HG02642 (cell line): ENCODE measurements around the gene CAPZB.
A peak's percentile ranks its signal among the peaks of the same experiment; 100 is the strongest.

Source experiments
- ATAC-seq: cut with Tn5 transposase; IDR thresholded peaks from one replicate; pipeline ENCODE4 v1.9.1; 2021; ENCODE audit warnings: mild to moderate bottlenecking; ENCODE audit not compliant: unreplicated experiment, poor library complexity

CAPZB gene

GRCh38 chr1:19472174-19472573 is 13.2 kb downstream of the CAPZB start:
- ATAC-seq = no peak

DNA sequence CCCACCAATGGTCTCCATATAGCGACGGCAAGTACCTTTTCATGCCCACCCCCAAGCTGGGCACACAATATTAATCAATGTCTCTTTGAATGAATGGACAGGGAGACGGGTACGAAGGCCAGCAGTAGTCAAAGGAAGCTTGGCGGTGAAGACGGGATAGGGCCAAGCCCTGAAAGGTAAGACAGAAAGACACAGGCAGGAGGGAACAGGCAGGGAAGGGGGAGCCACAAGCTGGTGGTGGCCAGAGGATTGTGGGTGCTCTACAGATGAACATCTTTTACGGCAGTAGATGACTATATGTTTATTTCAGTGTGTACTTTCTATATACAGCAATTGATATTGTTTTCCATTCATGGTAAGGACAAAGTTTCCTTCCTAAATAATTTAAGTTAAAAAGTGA is 16.3 kb downstream of the CAPZB start:
- no peak for ATAC-seq

DNA sequence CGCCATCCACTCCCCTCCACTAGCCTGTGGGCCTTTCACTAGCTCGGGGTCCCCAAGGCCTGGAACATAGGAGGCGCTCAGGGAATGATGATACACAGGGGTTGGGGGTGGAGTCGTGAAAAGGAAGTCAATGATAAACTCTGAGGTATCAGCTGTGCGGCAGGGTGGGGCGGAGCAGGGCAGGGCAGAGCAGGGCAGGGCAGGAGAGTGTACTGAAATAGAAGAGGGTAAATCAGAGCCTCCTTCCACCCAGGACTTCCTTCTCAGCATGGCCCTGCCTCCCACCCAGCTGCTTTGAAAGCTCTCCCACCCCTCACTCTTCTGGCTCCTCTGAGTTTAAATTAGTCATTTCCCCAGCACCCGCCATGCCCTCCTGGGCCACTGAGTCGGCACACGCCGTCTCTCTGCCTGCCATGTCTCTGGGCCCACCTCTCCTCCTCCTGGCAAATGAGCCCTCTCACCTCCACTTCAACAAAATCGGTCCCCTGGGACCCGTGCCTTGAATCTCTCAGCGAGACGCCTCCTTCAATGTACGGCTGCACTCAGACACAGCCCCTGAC is 16.9 kb downstream of the CAPZB start:
- ATAC-seq = peak; percentile 64

GRCh38 chr1:19467199-19468187 is 17.8 kb downstream of the CAPZB start:
- no peak for ATAC-seq

DNA sequence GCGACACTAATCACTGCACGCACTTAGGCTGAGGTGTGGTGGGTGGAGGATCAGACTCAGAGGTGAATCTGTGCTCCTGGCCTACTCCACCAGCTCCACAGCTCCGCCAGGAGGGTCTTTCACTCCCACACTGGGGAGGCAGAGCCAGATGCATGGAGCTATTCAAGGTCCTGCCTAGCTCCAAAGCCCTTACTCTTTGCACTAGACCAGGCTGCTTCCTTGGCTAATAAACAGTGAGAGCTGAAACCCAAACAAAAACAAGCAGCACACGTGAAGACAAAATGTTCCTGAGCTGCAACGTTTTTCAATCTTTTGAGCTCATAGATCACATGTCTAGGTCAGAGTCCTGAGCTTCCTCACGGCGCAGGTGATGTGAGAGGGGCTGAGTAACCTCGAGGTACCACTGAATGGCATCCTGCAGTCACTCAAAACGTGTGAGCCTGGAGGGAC is 19.2 kb downstream of the CAPZB start:
- no peak for ATAC-seq

DNA sequence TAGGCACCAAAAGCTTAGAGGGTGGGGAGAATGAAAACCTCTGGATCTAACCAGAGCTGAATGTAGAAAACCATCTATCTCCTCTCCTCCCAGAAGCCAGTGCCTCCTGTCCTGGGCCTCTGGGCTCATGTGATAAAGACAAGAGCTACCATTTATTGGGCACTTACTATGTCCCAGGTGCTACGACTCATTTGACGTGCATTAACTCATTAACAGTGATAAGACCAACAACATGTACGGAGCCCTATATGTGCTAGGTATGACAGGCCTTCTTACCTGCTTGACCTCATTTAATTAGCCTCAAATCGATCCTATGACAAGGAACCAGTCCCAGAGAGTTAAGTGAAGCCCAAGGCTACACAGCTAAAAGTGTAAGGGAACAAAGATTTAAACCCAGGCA is 19.7 kb downstream of the CAPZB start:
- no peak for ATAC-seq

DNA sequence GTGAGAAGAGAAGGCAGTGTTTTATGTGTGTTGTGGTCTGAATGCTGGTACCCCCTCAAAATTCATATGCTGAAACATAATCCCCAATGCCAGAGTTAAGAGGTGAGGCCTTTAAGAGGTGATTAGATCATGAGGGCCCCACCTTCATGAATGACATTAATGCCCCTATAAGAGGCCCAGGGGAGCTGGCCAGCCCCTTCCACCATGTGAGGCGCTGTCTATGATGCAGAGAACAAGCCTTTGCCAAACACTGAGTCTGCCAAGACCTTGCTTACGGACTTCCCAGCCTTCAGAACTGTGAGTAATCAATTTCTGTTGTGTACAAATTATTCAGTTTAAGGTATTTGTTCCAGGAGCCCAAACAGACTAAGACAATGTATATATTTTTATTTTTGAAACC is 20.2 kb downstream of the CAPZB start:
- ATAC-seq = no peak

GRCh38 chr1:19464696-19465095 is 20.6 kb downstream of the CAPZB start:
- ATAC-seq = no peak

DNA sequence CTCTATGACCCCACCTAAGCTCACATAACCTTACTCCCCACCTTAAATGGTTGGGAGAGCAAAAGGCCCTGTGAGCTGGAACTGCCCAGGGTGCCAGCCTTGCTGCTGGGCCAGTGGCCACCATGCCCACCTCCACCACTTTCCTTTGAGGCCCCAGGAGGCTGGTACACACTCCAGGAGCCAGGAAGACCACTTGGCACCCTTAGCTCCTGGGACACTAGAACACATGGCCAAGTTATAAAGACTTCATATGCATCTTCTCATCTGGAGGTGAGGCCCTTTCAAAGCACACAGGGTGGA is 21.9 kb downstream of the CAPZB start:
- ATAC-seq = no peak

GRCh38 chr1:19462781-19463503 is 22.4 kb downstream of the CAPZB start:
- peak; percentile 54 for ATAC-seq

GRCh38 chr1:19461220-19461554 is 24.2 kb downstream of the CAPZB start:
- ATAC-seq = no peak

DNA sequence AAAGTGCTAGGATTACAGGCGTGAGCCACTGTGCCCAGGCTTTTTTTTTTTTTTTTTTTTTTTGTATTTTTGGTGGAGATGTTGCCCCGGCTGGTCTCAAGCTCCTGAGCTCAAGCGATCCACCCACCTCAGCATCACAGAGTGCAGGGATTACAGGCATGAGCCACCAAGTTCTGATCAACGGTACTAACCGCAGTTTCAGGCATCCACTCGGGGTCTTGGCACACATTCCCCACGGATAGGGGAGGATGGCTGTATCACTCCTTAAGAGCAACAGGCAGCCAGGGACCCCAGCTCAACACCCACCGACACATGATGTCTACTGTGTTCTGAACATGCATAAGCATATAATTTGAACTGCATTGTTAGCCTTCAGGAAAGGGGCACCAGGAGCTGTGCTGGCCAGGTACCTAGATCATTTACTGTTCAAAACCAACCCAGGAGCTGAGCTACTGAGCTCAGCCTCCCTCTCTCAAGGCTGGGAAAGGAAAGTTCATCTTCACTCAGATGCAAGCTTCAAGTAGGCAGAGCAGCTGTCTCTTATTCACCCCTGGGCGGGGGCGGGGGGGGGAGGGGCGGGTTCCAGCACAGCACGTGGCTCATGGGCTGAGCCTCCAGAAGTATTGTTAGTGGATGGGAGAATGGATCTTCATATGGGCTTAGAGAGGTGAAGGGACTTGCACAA is 24.7 kb downstream of the CAPZB start:
- ATAC-seq = no peak

DNA sequence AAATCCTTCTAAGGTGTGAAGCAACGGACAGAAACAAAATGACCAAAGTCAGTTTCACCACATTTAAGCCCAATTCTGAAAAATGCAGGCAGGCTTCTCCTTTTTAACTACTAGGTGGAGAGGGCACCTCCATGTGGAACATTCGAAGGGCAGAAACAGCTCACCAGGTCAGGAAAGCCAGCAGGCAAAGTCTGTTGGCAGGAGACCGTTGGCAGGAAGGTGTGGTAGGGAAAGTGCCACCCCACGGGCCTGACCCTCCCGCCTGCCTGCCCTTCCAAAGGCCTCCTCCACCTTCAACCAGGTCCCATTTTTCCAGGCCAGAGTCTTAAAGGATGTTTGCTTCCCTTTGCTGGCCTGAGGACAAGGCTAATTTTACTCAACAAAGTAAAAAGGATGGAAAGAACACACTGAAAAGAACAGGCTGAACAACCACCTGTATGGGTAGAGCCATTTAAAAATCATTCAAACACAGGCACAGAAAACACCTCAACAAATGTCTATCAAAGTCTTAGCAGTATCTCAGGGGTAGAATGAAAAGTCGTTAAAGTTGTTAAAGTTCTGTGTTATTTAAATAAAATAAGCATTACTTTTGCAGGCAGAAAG is 26.4 kb downstream of the CAPZB start:
- no peak for ATAC-seq

DNA sequence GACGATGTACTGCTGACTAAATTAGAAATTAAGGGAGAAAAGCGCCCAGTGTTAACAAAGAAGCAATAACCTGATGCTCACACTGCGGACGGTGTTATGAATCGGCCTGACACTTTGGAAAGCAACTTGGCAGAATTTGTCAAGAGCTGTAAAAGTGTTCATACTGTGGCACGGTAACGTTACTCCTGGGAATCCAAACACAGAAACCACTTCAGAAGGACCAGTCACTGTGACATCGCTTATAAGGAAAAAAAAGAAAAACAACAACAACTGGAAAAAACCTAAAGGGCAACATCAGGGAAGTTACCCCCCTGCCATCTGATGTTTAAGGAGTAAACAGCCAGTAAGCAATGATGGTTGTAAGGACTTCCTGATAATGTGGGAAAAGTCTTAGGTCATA is 27.7 kb downstream of the CAPZB start:
- ATAC-seq = no peak

DNA sequence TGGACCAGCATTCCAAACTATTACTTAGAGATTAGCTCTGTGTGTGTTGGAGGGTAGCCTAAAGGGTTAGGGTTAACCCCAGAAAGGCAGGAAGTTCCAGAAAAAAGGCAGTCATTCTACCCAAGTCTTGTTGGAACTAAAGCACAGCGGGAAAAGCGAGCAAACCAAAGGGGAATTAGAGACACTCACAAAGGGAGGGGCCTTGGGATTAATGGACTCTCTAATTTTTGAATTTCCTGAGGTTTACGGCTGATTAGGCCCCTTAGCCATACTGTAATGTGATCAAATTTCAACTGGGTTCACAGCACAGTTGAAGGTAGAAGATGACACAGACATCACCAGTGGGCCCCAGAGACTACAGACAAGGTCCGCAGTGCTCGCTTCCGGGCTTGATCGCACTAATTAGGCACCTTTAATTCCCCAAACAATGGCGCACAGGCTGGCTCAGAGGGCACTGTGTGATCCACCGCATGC is 28.3 kb downstream of the CAPZB start:
- ATAC-seq = no peak

DNA sequence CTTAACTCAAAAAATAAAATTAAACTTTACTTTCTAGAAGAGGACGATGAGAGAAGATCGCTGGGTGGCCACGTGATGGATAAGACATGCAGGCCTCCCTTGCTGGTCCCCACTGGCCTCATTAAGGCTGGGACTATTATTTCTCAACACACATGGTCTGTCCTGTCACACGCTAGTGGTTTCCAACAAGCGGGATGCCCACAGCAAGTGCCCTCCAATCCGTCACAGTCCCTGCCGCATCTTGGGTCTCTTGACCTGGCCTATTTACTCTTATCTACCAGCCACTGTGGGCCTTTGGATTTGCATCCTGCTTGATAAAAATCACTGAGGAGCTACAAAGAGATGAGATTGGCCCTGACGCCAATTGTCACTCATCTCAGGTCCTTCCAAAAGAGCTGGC is 30.0 kb downstream of the CAPZB start:
- ATAC-seq = no peak

- no peak for ATAC-seq
Observed at GRCh38 chr1:19454265-19455146, 30.8 kb downstream of the CAPZB start.

DNA sequence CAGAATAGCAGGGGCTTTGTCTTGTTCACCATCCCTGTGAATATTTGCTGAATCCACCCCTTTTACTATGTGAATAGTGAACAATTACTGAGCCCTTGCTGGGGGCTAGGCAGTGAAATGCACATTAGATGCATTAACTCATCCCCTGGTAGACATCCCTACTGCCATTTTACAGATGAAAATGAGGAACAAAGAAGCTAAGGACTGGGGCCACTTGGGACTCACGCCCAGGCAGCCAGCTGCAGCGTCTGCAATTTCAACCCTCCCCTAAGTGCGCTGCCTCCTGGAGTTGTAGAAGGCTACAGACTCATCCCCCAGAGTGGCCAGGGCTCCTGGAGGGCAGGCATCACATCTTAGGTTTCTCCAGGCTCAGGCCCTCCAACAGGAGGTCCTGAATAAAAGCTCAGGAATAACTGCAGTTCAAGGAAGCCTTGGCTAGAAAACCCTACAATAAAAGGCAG is 31.6 kb downstream of the CAPZB start:
- ATAC-seq = no peak

DNA sequence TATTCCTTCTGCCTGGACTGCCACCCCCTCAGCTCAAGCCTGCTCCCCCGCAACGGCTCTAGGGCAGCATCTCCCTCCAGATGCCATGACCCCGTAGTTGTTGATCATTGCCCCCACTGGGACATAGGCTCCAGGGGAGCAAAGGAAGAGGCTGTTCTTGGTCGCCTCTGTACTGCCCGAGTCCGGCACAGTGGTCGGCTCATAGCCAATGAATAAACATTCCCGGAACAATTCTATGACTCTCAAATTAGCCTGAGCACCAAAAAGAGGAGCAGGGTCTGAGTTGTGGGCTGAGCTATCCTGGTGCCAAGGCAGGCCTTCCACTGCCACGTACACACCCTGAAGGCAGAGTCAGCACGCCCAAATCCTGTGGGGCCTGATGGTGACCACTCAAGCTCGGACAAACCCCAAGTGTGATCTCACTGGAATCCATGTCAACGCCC is 33.1 kb downstream of the CAPZB start:
- ATAC-seq = no peak
